G401.6 (cell line): ENCODE data around the gene S1PR5.

Experiments
- FAIRE-seq: peaks from 2 replicates; lab custom pipeline; 2012; peaks lifted over from hg19 to GRCh38; lab: Jason Lieb, UNC

S1PR5 gene

GRCh38 chr19:10464456-10464855 is 52.8 kb downstream of the S1PR5 start:
- no peak for FAIRE-seq
